B cell (primary cell): ENCODE results near the gene IDH2.

ENCODE experiments used
- CTCF ChIP-seq: fragments of 200-600 bp; IDR thresholded peaks from one replicate; pipeline ENCODE4 v1.8.0; 2022; ENCODE audit warnings: antibody characterized with exemption, mild to moderate bottlenecking
- EZH2 ChIP-seq: IDR thresholded peaks from 2 replicates; pipeline ENCODE4 v1.6.1; 2012; ENCODE audit warnings: borderline replicate concordance, low read depth, mild to moderate bottlenecking, moderate library complexity, low read length; ENCODE audit not compliant: insufficient read depth, poor library complexity, severe bottlenecking

- no peak for TF ChIP-seq EZH2
- no peak for TF ChIP-seq CTCF
Measured at GRCh38 chr15:90042766-90043529, 59.3 kb downstream of the IDH2 start.
